ENCODE measurements around the gene PLBD2.

Gene PLBD2

DNA sequence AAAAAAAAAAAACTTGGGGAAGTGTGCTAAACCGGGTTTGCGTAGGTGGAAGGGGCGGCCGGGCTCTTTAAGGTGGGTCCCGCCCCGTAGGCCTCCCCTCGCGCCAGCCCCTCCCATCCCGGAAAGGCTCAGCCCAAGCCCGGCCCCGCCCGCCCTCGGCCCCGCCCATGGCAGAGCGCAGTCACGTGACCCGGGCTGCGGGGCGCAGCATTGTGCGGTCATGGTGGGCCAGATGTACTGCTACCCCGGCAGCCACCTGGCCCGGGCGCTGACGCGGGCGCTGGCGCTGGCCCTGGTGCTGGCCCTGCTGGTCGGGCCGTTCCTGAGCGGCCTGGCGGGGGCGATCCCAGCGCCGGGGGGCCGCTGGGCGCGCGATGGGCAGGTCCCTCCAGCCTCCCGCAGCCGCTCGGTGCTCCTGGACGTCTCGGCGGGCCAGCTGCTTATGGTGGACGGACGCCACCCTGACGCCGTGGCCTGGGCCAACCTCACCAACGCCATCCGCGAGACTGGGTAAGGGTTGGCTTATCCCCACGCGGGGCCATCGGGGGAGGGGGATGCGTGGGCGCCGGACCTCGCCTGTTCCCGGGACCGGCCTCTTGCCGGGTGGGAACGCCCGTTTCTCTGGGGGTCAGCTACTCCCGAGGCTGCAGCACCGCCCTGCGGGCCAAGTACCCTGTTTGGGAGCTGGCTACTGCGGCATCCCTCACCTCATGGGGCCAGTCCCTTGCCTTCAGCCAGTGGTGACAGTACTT is at the start of gene PLBD2:
TSS of gene PLBD2 (plus strand) at position 207 of the 752 bp plus-strand sequence. CDS start at position 221, 14 bp downstream.
- peak; percentile 99 for DNase-seq (ENCODE audit: low spot score)

- DNase-seq (ENCODE audit: low spot score): no peak
Observed at GRCh38 chr12:113310489-113310888, 47.9 kb upstream of the PLBD2 start.

- peak; percentile 33 for DNase-seq (ENCODE audit: low spot score)
Observed at GRCh38 chr12:113314121-113314529, 44.3 kb upstream of the PLBD2 start.

- DNase-seq (ENCODE audit: low spot score): no peak
Observed at GRCh38 chr12:113315358-113315757, 43.0 kb upstream of the PLBD2 start.

GRCh38 chr12:113316155-113316554 is 42.2 kb upstream of the PLBD2 start:
- DNase-seq (ENCODE audit: low spot score): no peak

DNA sequence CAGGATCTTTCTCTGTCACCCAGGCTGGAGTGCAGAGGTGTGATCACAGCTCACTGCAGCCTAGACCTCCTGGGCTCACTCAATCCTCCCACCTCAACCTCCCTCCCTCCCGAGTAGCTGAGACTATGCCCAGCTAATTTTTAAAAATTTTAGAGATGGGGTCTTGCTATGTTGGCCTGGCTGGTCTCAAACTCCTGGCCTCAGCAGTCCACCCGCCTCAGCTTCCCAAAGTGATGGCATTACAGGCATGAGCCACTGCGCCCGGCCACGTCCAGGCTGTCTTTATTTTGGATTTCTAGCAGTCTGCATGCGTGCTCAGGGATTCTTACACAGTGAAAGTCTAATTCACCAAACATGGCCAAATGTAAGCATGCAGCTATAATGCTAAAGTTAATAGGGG is 41.3 kb upstream of the PLBD2 start:
- no peak for DNase-seq (ENCODE audit: low spot score)

- DNase-seq (ENCODE audit: low spot score): no peak
Observed at GRCh38 chr12:113318046-113318656, 40.2 kb upstream of the PLBD2 start.

- no peak for DNase-seq (ENCODE audit: low spot score)
Observed at GRCh38 chr12:113318900-113319628, 39.3 kb upstream of the PLBD2 start.

DNA sequence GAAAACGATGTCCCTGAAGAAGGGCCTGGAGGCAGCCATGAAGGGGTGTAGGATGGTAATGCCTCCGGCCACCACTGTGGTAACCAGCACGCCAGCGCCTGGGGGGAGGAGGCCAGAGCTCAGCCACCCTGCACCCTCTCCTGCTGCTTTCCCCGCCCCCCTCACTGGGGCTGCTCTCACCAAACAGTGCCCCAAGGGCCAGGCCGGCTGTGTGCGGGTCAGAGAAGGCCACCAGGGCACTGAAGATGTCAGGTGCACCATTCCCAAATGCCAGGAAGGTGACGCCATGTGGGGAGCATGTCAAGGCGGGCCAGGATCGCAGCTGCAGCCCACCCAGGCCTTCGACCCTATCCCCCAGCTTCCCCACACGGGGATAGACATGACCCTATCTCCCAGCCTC is 38.0 kb upstream of the PLBD2 start:
- DNase-seq (ENCODE audit: low spot score): no peak

- DNase-seq (ENCODE audit: low spot score): peak; percentile 77
Observed at GRCh38 chr12:113322343-113322742, 36.0 kb upstream of the PLBD2 start.

- peak; percentile 57 for DNase-seq (ENCODE audit: low spot score)
Observed at GRCh38 chr12:113325916-113326315, 32.5 kb upstream of the PLBD2 start.

DNA sequence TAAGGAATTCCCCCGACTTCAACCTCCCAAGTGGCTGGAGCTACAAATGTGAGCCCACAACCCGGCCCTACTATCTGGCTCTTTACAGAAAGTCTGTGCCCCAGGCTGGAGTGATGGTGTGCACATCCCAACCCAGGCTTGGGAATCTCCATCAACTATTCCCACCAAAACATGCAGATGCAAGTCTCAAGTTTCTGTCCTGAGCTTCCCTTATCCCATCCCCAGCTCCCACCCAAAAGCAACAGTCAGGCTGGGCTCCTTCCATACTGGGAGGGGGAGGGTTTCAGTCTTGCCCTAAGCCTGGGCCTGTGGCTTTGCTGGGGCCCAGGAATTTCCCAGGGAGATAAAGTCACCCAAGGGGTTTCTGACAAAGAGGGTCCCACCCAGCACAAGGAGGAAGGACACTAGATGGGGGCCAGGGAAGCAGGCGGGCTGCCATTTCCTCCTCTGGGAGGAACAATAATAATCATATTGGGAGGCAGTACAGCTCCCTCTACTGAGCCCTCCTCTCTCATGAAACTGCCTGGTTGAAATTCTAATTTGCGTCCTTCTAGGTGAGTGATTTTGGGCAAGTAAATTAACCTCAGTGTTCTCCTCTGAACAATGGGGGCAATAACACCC is 31.5 kb upstream of the PLBD2 start:
- DNase-seq (ENCODE audit: low spot score): no peak

DNA sequence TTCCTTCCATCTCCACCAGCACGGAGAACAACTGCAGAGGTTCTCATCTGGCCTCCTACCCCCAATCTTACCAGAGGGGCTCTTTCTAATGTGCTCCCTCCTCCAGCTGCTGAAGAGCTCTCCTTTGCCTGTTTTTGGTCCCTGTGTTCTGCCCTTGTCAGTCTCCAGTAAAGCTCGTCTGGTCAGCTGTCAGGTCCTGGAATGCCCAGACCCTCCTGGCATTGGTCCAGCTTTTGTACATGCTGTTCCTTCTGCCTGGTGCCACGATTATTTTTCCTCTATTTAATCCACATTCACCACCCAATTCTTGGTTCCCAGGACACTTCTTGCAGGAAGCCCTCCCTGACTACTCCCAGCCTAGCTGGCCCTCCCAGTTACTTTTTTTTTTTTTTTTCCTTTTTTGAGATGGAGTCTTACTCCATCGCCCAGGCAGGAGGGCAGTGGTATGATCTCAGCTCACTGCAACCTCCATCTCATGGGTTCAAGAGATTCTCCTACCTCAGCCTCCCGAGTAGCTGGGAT is 30.0 kb upstream of the PLBD2 start:
- DNase-seq (ENCODE audit: low spot score): no peak

DNA sequence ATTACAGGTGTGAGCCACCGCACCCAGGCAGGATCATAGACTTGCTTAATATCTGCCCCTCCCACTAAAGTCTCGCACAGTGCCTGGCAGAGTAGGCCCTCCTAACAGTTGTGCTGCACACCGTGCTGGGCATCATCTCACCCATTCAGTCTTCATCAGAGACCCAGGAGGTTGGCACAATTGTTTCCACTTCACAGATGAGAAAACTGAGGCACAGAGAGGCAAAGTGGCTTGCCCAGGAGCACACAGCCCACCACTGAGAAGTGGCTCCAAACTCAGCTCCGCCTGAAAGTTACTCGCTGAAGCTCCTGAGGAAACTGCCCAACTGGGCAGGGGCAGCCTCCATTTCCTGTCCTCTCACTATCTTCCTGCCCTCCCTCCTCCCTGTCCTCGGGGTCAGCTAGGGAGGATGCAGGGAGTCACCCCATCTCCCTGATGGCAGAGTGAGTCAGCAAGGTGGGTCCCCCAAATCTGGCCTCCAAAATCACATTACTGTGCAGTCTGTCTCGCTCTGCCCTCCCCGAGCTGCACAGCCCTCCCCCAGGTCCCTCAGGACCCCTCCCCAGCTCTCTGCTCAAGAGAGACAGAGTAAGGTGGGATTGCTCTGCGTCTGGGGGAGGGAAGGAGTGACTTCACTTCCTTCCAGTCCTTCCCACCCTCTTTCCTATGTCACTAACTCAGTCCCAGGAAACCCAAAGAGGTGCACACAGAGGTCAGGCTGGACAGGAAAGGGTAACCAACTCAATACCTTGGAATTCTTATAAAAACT is 29.2 kb upstream of the PLBD2 start:
- no peak for DNase-seq (ENCODE audit: low spot score)

- DNase-seq (ENCODE audit: low spot score): no peak
Observed at GRCh38 chr12:113329791-113330417, 28.5 kb upstream of the PLBD2 start.

GRCh38 chr12:113330505-113330904 is 27.9 kb upstream of the PLBD2 start:
- no peak for DNase-seq (ENCODE audit: low spot score)

DNA sequence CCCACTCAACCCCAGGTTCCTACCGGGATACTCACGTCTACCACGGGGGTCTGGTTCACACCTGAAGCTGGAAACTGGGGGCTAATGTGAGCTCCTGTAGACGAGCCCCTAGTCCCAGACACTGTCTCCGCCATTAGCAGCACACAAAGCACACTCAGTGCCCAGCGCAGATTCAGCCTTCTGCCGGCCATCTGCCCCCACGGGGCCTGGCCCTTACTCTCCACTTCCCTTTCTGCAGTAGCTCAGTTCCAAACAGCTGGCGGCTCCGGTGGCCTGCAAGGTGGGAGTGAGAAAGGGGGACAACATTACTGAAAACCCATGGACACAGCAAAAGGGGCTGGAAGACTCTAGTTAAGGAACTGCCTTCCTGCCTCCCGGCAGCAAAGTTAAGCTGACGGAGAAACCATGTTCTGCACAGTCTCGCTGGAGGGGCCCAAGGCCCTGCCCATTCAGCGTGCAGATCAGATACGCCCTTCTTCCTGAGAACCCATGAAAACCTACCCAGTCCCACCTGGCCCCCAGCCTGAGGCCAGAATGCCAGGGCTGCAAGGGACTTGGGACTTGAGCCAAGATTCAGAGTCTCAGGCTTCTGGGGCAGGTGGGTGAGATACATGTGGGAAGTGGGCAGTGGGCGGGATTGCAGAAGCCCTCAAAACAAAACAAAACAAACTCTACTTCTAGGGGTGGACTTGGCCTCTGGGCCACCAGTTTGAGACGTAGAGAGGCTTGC is 25.5 kb upstream of the PLBD2 start:
- DNase-seq (ENCODE audit: low spot score): no peak

- no peak for DNase-seq (ENCODE audit: low spot score)
Observed at GRCh38 chr12:113333418-113333750, 25.0 kb upstream of the PLBD2 start.

GRCh38 chr12:113333877-113334785 is 24.3 kb upstream of the PLBD2 start:
- DNase-seq (ENCODE audit: low spot score): no peak
